Suprapubic skin (tissue), 3 donors: Measurements from ENCODE around the gene ITGAE.

Source experiments
- EP300 ChIP-seq: sonication (generic); formaldehyde crosslinking; IDR thresholded peaks from one replicate; pipeline ENCODE4 v1.6.1; 2017; ENCODE audit warnings: antibody characterized with exemption
- POLR2A ChIP-seq, 2 donors: fragments of 450-650 bp; IDR thresholded peaks; one replicate each; pipeline ENCODE4 v1.6.1; 2017; ENCODE audit warnings: antibody characterized with exemption in 2 of 2, mild to moderate bottlenecking in 2 of 2, moderate library complexity in 2 of 2
- TF ChIP-seq, protein P1 (sequence below), 2 donors: fragments of 200-600 bp in 1 of 2; fragments of 450-650 bp in 1 of 2; sonication (generic) in 1 of 2; IDR thresholded peaks; one replicate each; pipeline ENCODE4 v1.5.1; 2016 to 2019; ENCODE audit warnings: antibody characterized with exemption in 2 of 2, mild to moderate bottlenecking in 1 of 2, moderate library complexity in 1 of 2

DNA sequence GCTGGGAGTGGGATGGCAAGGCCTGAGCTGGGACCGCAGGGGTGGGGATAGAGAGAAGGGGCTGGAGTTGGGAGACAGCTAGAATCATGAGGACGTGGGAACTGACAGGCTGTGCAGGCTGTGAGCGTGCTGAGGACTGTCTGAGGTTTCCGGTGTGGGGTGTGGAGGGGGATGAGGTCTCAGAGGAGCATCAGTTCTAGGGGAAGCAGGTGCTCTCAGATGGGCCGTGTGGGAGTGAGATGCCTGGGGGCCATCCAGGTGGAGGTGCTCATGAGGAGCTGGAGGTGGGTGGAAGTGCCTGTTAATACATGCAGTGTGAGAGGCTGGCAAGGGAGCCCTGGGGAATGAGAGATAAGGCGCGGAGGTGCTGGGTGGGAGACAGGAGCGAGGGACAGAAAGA lies 50.1 kb downstream of the ITGAE start:
- TF ChIP-seq, protein P1, sequence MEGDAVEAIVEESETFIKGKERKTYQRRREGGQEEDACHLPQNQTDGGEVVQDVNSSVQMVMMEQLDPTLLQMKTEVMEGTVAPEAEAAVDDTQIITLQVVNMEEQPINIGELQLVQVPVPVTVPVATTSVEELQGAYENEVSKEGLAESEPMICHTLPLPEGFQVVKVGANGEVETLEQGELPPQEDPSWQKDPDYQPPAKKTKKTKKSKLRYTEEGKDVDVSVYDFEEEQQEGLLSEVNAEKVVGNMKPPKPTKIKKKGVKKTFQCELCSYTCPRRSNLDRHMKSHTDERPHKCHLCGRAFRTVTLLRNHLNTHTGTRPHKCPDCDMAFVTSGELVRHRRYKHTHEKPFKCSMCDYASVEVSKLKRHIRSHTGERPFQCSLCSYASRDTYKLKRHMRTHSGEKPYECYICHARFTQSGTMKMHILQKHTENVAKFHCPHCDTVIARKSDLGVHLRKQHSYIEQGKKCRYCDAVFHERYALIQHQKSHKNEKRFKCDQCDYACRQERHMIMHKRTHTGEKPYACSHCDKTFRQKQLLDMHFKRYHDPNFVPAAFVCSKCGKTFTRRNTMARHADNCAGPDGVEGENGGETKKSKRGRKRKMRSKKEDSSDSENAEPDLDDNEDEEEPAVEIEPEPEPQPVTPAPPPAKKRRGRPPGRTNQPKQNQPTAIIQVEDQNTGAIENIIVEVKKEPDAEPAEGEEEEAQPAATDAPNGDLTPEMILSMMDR (IDR thresholded peaks at IDR 0.05) = no peak
- TF ChIP-seq POLR2A (IDR thresholded peaks at IDR 0.05) = no peak
- TF ChIP-seq EP300 = no peak
